HuH-7.5 (cell line): ENCODE measurements around the gene RSPO3.

Experiments
- DNase-seq: peaks from one replicate; pipeline ENCODE4 v3.0.0; 2011; ENCODE audit warnings: low spot score

Gene RSPO3

DNA sequence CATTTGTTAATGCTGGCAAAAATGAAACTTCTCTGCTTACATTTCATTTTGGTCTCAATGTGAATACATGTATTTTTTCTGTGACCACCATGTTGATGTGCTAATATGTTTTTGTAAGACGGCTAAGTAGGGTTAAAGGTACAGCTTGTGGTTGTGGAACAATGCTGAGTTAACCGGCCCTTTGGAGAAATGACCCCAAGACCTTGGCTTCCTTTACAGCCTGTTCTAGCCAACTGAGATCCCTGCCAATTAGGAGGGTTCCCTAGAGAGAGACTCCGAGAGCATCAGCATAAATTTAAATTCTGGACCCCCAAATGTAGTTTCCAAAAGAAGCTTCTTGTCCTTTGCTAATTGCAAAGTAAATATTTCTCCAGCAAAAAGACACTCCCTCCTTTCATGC, 44.4 kb downstream of the RSPO3 start:
- DNase-seq = no peak

- no peak for DNase-seq
Observed at GRCh38 chr6:127164036-127164435, 45.6 kb downstream of the RSPO3 start.

- DNase-seq = no peak
Observed at GRCh38 chr6:127164565-127164964, 46.1 kb downstream of the RSPO3 start.

DNA sequence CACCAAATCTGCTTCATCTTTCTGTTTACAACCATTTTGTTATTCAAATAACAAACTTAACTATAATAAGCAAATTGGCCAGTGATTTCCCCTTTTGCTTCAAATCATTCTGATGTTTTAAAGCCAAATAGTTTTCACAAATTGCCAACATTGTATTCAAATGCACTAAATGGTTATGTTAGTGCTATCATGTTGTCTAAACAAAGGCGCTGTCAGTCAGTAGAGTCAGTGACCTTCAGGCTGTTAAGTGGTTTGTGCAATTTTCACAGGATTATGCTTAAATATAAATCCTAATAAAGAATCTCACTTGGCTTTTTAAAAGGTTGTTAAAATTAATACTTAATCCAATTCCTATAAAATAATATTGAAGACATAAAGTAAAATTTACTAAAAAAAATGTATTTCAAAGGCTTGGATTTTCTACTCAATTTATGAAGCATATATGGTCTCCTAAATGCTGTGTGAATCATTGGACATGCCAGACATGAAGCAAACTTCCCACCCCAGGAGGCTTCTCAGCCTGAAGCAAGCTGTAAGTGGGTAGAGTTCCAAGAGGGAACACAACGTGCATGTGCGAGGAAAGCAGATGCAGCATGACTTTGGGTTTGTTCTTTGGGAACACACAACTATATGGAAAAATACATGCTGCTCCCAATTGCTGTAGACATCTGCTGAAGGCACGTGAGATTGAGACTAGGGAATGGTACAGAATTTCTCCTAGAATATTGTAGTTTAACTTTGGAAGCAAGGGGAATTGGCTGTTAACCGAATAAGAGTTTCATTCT, 54.9 kb downstream of the RSPO3 start:
- no peak for DNase-seq

- DNase-seq = no peak
Observed at GRCh38 chr6:127176146-127176545, 57.7 kb downstream of the RSPO3 start.

DNA sequence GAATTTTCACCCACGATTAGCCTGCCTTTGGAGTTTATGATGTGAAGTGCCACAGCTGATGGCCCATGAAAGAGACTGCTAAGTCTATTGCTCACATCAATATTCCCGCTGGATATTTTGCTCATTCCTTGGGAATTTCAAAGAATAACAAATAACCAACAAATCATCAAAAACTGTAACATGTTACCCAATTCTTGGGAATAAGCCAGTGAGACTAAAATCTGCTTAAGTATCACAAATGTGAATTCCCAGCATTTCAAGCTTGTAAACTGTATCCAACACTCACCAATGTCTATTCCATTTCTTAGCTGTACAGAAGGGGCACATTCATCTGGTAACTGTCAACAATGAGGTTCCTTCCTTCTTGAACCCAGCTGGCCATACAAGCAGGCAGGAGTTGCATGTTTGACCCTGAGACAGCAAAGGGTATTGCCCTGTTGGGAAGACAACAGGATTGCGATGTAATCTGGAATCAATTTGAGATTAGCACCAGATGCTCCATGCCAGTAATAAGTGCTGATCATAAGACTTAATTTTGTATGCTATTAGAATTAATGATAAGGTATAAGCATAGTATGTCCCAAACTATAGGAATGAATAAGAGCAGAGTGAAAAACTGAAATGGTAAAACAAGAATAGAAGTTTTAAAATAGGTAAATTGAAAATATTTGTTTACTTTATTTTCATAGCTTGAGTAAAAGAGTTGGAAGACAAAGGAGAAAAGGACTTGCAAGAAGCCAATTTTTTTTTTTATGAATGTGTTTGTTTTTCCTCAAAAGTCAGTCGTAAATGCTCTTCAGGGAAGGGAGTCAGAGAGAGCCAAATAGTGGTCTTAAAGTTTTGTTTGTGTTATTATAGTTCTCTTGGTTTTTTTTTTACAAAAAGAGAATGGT, 58.8 kb downstream of the RSPO3 start:
- DNase-seq = no peak

- DNase-seq = no peak
Observed at GRCh38 chr6:127177923-127178231, 59.4 kb downstream of the RSPO3 start.

DNA sequence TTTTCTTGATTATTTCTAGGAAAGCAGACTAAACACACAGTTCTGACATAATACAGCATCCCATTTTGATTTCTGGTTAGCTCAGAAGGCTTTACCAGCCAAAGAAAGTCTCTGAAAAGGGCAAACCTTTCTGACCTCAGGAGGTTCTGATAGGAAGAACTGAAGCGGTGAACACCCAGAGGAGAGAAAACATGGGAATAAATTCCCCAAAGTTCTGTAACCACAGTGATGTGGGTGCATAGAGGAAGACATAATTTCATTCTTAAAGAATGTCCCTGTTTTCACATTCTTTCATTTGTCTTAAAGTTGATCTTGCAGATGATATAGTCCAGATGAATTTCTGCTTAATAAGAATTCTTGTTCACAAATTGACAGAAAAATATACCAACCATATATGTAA, 60.3 kb downstream of the RSPO3 start:
- no peak for DNase-seq

- DNase-seq = no peak
Observed at GRCh38 chr6:127180426-127180825, 62.0 kb downstream of the RSPO3 start.

GRCh38 chr6:127182501-127182900, 64.0 kb downstream of the RSPO3 start:
- DNase-seq = no peak

DNA sequence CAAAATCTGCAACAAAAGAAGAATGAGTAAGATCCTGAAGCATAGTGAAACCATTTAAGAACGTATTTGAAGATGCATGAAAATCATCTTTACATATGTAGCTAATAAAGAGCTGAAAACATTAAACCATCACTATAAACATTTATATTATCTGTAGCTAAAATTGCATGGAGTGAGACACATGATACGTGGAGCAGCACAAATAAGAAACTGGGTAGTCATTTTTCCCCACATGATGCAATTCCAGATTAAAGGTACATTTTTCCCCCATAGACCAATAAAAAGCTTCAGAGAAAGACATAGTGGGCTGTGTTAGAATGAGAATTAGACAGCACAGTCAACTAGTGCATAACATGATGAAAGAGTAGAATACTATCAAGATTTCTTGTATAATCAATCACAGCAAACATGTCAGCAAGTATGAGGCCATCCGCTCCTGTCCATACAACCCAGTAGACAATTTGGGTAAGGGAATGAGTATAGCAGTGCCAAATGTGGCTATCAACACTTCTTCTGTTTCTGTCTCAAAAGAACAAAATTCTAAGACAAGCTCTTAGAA, 67.0 kb downstream of the RSPO3 start:
- no peak for DNase-seq

GRCh38 chr6:127186889-127187288, 68.4 kb downstream of the RSPO3 start:
- DNase-seq = no peak

DNA sequence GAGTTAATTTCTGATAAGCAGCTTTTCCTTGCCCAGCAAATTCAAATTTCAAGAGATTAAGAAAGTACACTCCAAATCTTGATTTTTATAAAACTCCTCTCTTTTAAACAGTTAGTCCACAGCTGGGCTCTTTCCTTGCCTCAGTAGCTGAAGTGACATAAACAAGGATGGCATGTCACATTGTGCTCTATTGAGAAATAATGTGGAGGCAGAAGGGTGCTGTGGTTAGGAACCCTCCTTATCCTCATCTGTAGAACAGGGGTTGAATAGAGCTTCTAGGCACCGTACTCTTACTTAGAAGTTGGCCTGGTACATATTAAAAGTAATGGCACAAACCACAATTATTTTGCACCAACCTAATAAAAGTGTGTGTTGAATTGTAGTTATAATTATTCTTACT, 70.3 kb downstream of the RSPO3 start:
- DNase-seq = no peak

DNA sequence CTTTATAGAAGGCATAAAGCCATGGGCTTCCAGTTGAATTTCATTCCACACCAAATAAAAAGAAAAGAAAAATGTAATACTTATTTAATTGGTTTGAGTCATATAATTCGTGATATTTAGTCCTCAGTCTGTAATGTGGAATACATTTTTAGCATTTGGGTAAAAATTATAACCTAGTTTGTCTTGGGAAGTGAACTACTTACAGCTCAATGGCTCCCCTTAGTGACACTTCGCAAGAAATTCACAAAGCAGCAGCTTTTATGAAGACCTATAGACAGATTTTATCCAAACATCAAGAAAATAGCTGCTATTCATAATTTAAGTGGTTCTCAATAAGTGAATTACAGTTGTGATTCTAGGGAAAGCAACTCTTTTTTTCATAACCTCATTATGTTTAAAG, 72.1 kb downstream of the RSPO3 start:
- no peak for DNase-seq

DNA sequence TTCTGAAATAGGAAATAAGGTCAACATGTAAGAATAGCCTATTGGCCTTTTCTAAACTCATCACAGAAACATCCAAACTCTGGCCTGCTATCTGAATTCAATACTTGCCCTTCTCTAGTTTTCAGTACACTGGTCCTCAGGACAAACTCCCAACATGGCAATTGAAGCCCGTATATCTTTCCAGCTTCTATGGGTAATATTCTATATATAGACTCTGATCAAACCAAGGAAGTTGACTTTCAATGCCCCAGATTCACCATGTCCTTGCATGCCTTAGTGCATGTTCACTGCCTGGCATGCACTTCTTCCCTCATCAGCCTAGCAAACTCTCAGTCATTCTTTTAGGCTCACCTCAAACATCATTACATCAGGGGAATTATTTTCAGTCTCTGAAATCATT, 73.2 kb downstream of the RSPO3 start:
- DNase-seq = no peak

- DNase-seq = no peak
Observed at GRCh38 chr6:127192911-127193541, 74.6 kb downstream of the RSPO3 start.

- DNase-seq = no peak
Observed at GRCh38 chr6:127195833-127196232, 77.4 kb downstream of the RSPO3 start.

DNA sequence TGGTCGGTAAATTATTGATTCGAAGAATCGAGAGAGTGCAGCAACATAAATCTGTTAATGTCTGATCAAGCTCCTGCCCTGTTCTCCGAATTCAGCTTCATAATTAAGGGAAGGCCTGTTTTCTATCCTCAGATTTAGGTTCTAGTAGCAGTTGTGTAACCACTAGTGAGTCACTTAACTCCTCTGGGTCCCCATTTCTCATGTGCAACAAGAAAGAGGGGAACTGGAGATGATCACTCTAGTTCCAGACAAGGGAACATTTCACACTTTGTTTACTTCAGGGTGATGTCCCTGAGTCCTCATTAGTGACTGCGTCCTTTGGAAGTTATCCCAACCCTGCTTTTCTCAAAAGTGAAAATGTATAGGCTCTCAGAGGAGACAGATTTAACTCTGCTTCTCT, 80.1 kb downstream of the RSPO3 start:
- no peak for DNase-seq

- DNase-seq = no peak
Observed at GRCh38 chr6:127199470-127199869, 81.0 kb downstream of the RSPO3 start.

DNA sequence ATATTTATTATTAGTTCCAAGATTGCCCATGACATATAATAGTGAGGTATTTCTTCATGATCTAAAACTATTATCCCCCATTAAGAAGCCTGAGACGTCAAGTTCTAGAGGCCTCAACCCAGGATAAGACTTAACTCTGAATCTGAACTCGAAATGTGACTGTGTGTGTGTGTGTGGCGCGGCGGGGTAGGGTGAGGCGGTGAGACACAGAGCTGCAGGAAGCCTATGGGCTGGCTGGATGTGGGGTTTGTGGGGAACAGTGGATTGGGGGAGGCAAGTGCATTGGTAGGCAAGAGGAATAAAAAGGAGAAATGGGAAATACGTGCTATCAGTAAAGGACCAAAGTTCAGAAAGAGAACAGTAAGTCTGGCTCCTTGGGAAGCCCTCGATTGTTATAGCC, 81.6 kb downstream of the RSPO3 start:
- no peak for DNase-seq

- no peak for DNase-seq
Observed at GRCh38 chr6:127201321-127201720, 82.8 kb downstream of the RSPO3 start.

- no peak for DNase-seq
Observed at GRCh38 chr6:127202676-127203075, 84.2 kb downstream of the RSPO3 start.

GRCh38 chr6:127204281-127204680, 85.8 kb downstream of the RSPO3 start:
- DNase-seq = no peak
